DLD1 (cell line): ENCODE data around the gene KRT20.

ENCODE experiments used
- in situ Hi-C: cut with HindIII; loops from 2 replicates; pipeline ENCODE4 v1.10.0; 2017; ENCODE audit warnings: low sequenced_read_pairs

KRT20 gene

GRCh38 chr17:40857535-40857934 is 27.5 kb downstream of the KRT20 start:
- in situ Hi-C loops = no loop called here

- in situ Hi-C loops = no loop called here
These were observed 30.7 kb downstream of the KRT20 start for GRCh38 chr17:40854175-40854814.

GRCh38 chr17:40852364-40852763 is 32.7 kb downstream of the KRT20 start:
- in situ Hi-C loops = no loop called here

GRCh38 chr17:40850293-40850972 is 34.6 kb downstream of the KRT20 start:
- in situ Hi-C loops = no loop called here

- in situ Hi-C loops = no loop called here
These were observed 35.3 kb downstream of the KRT20 start for GRCh38 chr17:40849723-40850122.

GRCh38 chr17:40848583-40849235 is 36.3 kb downstream of the KRT20 start:
- in situ Hi-C loops = no loop called here

GRCh38 chr17:40846515-40847144 is 38.4 kb downstream of the KRT20 start:
- in situ Hi-C loops = no loop called here

GRCh38 chr17:40844671-40845107 is 40.4 kb downstream of the KRT20 start:
- in situ Hi-C loops = no loop called here

- in situ Hi-C loops = no loop called here
These were observed 41.8 kb downstream of the KRT20 start for GRCh38 chr17:40843242-40843641.

- in situ Hi-C loops = no loop called here
These were observed 43.8 kb downstream of the KRT20 start for GRCh38 chr17:40841246-40841645.

GRCh38 chr17:40839194-40839593 is 45.8 kb downstream of the KRT20 start:
- in situ Hi-C loops = no loop called here

- in situ Hi-C loops = no loop called here
These were observed 49.0 kb downstream of the KRT20 start for GRCh38 chr17:40836020-40836419.

GRCh38 chr17:40833882-40834281 is 51.2 kb downstream of the KRT20 start:
- in situ Hi-C loops = no loop called here

- in situ Hi-C loops = no loop called here
These were observed 52.2 kb downstream of the KRT20 start for GRCh38 chr17:40832840-40833239.

- in situ Hi-C loops = no loop called here
These were observed 54.8 kb downstream of the KRT20 start for GRCh38 chr17:40830085-40830776.

GRCh38 chr17:40828454-40829044 is 56.5 kb downstream of the KRT20 start:
- in situ Hi-C loops = no loop called here

- in situ Hi-C loops = no loop called here
These were observed 57.1 kb downstream of the KRT20 start for GRCh38 chr17:40827746-40828453.
